IMR-90 (cell line): ENCODE results near the gene TMEM212. TPM values are rescaled to one million over a fixed set of nuclear protein-coding genes. Genes with fewer than 3 reads are reported as not detected.
A peak's percentile ranks its signal among the peaks of the same experiment; 100 is the strongest.

ENCODE experiments used
- ATAC-seq: fragments of 200-7000 bp; cut with Tn5 transposase; 2 replicates; pipeline ENCODE4 v1.9.1; 2020; ENCODE audit warnings: low read depth, mild to moderate bottlenecking, moderate library complexity
- BruUV-seq: library from RNA; stranded (reverse); fragments of 400-500 nt; replicated peaks from 2 replicates; lab custom pipeline; 2021; lab: Mats Ljungman, UMichigan
- CTCF ChIA-PET: fragments of 300-600 bp; formaldehyde crosslinking; extraction: SDS; loops from one replicate; lab custom pipeline; 2021; ENCODE audit warnings: antibody characterized with exemption; lab: Yijun Ruan, JAX
- POLR2A ChIA-PET: fragments of 300-600 bp; sonication (Branson Sonifier 250); formaldehyde crosslinking; loops from one replicate; lab custom pipeline; 2022; ENCODE audit warnings: antibody characterized with exemption; ENCODE audit not compliant: unreplicated experiment; lab: Charles Lee
- DNase-seq: peaks from one replicate; pipeline ENCODE4 v3.0.0; 2013
- H2AFZ ChIP-seq: replicated peaks from 2 replicates; pipeline ENCODE3; 2013; ENCODE audit warnings: low read length, mild to moderate bottlenecking; ENCODE audit not compliant: poor library complexity
- H2AK5ac ChIP-seq: 2 replicates; pipeline ENCODE4 v1.6.1; 2013; ENCODE audit warnings: low read depth, low read length, inconsistent platforms
- H2AK9ac ChIP-seq: replicated peaks from 2 replicates; pipeline ENCODE3; 2013; ENCODE audit warnings: mild to moderate bottlenecking, low read depth, low read length, moderate library complexity; ENCODE audit not compliant: poor library complexity
- H2BK120ac ChIP-seq: 2 replicates; pipeline ENCODE4 v1.6.1; 2013; ENCODE audit warnings: low read depth, low read length, inconsistent platforms
- H2BK15ac ChIP-seq: 3 replicates; pipeline ENCODE4 v1.6.1; 2013; ENCODE audit warnings: low read depth, low read length, inconsistent platforms
- H2BK20ac ChIP-seq: 2 replicates; pipeline ENCODE4 v1.6.1; 2013; ENCODE audit warnings: low read depth, mild to moderate bottlenecking, inconsistent platforms, low read length, moderate library complexity
- H2BK5ac ChIP-seq: 2 replicates; pipeline ENCODE4 v1.6.1; 2013; ENCODE audit warnings: mild to moderate bottlenecking, low read depth, low read length, inconsistent platforms; ENCODE audit not compliant: poor library complexity, severe bottlenecking
- H3K14ac ChIP-seq: replicated peaks from 2 replicates; pipeline ENCODE4 v1.6.1; 2013; ENCODE audit warnings: low read depth, low read length, inconsistent platforms
- H3K18ac ChIP-seq: 2 replicates; pipeline ENCODE4 v1.6.1; 2013; ENCODE audit warnings: low read depth, low read length, control low read depth
- H3K23ac ChIP-seq: 2 replicates; pipeline ENCODE4 v1.6.1; 2013; ENCODE audit warnings: low read depth, low read length, inconsistent platforms
- H3K27ac ChIP-seq: 2 replicates; pipeline ENCODE4 v1.5.1; 2013; ENCODE audit warnings: mild to moderate bottlenecking, control low read depth, low read length; ENCODE audit not compliant: insufficient read depth
- H3K27me3 ChIP-seq: 2 replicates; pipeline ENCODE4 v1.6.1; 2013; ENCODE audit warnings: low read length; ENCODE audit not compliant: control insufficient read depth, insufficient read depth
- H3K36me3 ChIP-seq: 2 replicates; pipeline ENCODE4 v1.6.1; 2013; ENCODE audit warnings: low read length, mixed read lengths; ENCODE audit not compliant: control insufficient read depth, insufficient read depth
- H3K4ac ChIP-seq: 2 replicates; pipeline ENCODE4 v1.6.1; 2013; ENCODE audit warnings: low read depth, low read length, inconsistent platforms
- H3K4me1 ChIP-seq: 2 replicates; pipeline ENCODE4 v1.6.1; 2013; ENCODE audit warnings: low read length, mixed read lengths; ENCODE audit not compliant: control insufficient read depth, insufficient read depth
- H3K4me2 ChIP-seq: 2 replicates; pipeline ENCODE4 v1.6.1; 2013; ENCODE audit warnings: low read depth, mild to moderate bottlenecking, control low read depth, low read length, moderate library complexity
- H3K4me3 ChIP-seq: 2 replicates; pipeline ENCODE4 v1.5.1; 2013; ENCODE audit warnings: low read depth, mild to moderate bottlenecking, control low read depth, low read length, moderate library complexity; ENCODE audit not compliant: insufficient read depth
- H3K56ac ChIP-seq: 2 replicates; pipeline ENCODE4 v1.6.1; 2013; ENCODE audit warnings: low read length, inconsistent platforms; ENCODE audit not compliant: insufficient read depth; ENCODE audit errors: extremely low read depth
- H3K79me1 ChIP-seq, 2 experiments: 2 replicates each; pipeline ENCODE4 v1.6.1; 2013; ENCODE audit warnings: low read length in 2 of 2, inconsistent platforms in 1 of 2, low read depth in 1 of 2
- H3K9ac ChIP-seq: 2 replicates; pipeline ENCODE4 v1.6.1; 2013; ENCODE audit warnings: low read depth, low read length, control low read depth
- H3K9me1 ChIP-seq: 2 replicates; pipeline ENCODE4 v1.6.1; 2013; ENCODE audit warnings: low read length, inconsistent platforms; ENCODE audit not compliant: insufficient read depth
- H3K9me3 ChIP-seq: 2 replicates; pipeline ENCODE4 v1.6.1; 2013; ENCODE audit warnings: low read length; ENCODE audit not compliant: control insufficient read depth, insufficient read depth
- H4K20me1 ChIP-seq: 2 replicates; pipeline ENCODE4 v1.6.1; 2013; ENCODE audit warnings: low read length, inconsistent platforms; ENCODE audit not compliant: insufficient read depth
- H4K5ac ChIP-seq: 2 replicates; pipeline ENCODE4 v1.6.1; 2013; ENCODE audit warnings: mild to moderate bottlenecking, low read depth, low read length, control low read depth
- H4K8ac ChIP-seq, 2 experiments: 2 replicates each; pipeline ENCODE4 v1.6.1; 2013; ENCODE audit warnings: low read depth in 2 of 2, low read length in 2 of 2, control low read depth in 1 of 2, inconsistent platforms in 1 of 2
- H4K91ac ChIP-seq: 2 replicates; pipeline ENCODE4 v1.6.1; 2013; ENCODE audit warnings: low read depth, low read length, inconsistent platforms; ENCODE audit not compliant: insufficient read depth
- BHLHE40 ChIP-seq: fragments of 150-350 bp; IDR thresholded peaks from 2 replicates; pipeline ENCODE4 v1.6.1; 2016; ENCODE audit warnings: mild to moderate bottlenecking, low read depth, low read length
- FOS ChIP-seq: fragments of 150-350 bp; IDR thresholded peaks from 2 replicates; pipeline ENCODE4 v1.6.1; 2016; ENCODE audit warnings: low read depth, low read length
- MAZ ChIP-seq: IDR thresholded peaks from 2 replicates; pipeline ENCODE4 v1.6.1; 2012; ENCODE audit warnings: low read depth, mild to moderate bottlenecking, low read length, improper control_type of control experiment, moderate library complexity, borderline replicate concordance
- MXI1 ChIP-seq: IDR thresholded peaks from 2 replicates; pipeline ENCODE4 v1.6.1; 2012; ENCODE audit warnings: low read depth, mild to moderate bottlenecking, low read length, moderate library complexity, borderline replicate concordance
- POLR2A ChIP-seq: IDR thresholded peaks from 2 replicates; pipeline ENCODE4 v1.6.1; 2012; ENCODE audit warnings: mild to moderate bottlenecking, low read depth, low read length
- RAD21 ChIP-seq: IDR thresholded peaks from 2 replicates; pipeline ENCODE4 v1.6.1; 2012; ENCODE audit warnings: low read length, improper control_type of control experiment
- RCOR1 ChIP-seq: IDR thresholded peaks from 2 replicates; pipeline ENCODE4 v1.6.1; 2012; ENCODE audit warnings: mild to moderate bottlenecking, low read length, improper control_type of control experiment; ENCODE audit not compliant: insufficient replicate concordance
- WGBS, 2 experiments: methylation state at CpG; one replicate each; pipeline versions ENCODE4 v1.1.5 to v1.1.7; 2013; ENCODE audit warnings: missing lambda C conversion rate in 2 of 2; ENCODE audit not compliant: insufficient read length in 1 of 2; ENCODE audit errors: extremely low coverage in 2 of 2; 5-methylcytosine and 5-hydroxymethylcytosine counted together
- dilution Hi-C: fragments of 300-500 bp; cut with HindIII; formaldehyde crosslinking; loops from one replicate; pipeline ENCODE4 v1.14.3; 2018; ENCODE audit warnings: low sequenced_read_pairs; ENCODE audit not compliant: unreplicated experiment
- in situ Hi-C: fragments of 300-500 bp; cut with MboI; formaldehyde crosslinking; loops from 3 replicates; pipeline ENCODE4 v1.14.3; 2019; ENCODE audit warnings: low sequenced_read_pairs, inconsistent platforms, mixed read lengths
- intact Hi-C: fragments of 100-400 bp; cut with micrococcal nuclease; formaldehyde crosslinking; loops from 2 replicates; pipeline ENCODE4 v1.10.0; 2022
- polyA plus RNA-seq, 3 experiments: library from polyadenylated mRNA; depleted of rRNA; stranded (reverse); fragments of >200 nt; gene quantifications; 2 replicates each; pipeline ENCODE4 v1.2.3, GENCODE V29; 2012; ENCODE audit warnings: low replicate concordance in 1 of 3
- total RNA-seq: library from RNA; depleted of rRNA; stranded (reverse); fragments of >200 nt; gene quantifications from 2 replicates; pipeline ENCODE4 v1.2.3, GENCODE V29; 2012
- TF ChIP-seq, protein P1 (sequence below): conservative IDR thresholded peaks from 2 replicates; pipeline ENCODE4 v1.5.1; 2012; ENCODE audit warnings: mild to moderate bottlenecking, low read depth, low read length, improper control_type of control experiment

The TMEM212 gene
- total and polyA plus RNA-seq, 2 of the 4 experiments (the other 2 are of a cell fraction) = not detected

DNA sequence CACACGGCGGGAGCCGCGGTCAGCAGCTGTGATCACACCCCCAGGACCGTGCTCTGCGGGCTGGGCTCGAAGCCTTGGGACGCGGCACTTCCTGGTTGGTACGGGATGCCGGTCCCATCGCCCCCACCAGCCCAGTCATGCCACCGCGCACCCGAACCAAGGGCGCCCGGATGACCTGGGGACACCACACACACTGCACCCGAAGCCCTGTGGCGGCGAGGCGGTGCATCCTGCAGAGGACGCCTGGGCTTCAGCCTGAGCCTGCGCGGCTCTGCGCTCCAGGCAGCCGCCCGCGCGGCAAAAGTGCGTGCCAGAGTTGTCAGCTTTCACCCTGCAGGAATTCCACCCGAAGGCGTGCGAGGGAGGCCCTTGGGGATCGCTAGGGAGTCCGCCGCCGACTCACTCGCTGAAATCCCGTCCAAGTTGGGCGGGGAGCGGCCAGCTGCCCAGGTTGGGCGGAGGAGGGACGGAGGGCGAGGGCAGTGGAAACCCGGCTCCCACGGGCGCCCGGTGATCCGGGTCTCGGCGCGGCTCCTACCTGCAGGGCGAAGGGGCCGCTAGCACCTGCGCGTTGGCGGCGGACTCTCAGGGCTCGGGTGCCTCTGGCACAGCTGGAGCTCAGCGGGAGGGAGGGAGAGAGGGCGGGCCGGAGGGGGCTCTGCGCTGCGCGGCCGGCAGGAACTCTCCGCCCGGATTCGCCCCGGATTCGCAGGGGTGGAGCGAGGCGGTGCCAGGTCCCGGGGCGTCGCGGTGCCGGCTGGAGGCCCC is 33.1 kb upstream of the TMEM212 start, which contains the start of gene PLD1:
Gene PLD1, minus strand, starts transcription at position 623 of the 768 bp plus-strand sequence. CDS start 72,432 bp downstream, outside the sequence.
- Histone ChIP-seq H3K4me1 (peaks cover 15% of the 10 kb centered on the region), H2BK15ac (peak within 1 kb of the TSS; percentile 61; the same call in 2 of the 3 replicates), H2AK9ac (peak within 1 kb of the TSS; percentile 33), H2AK5ac (peak within 1 kb of the TSS; percentile 57), H3K4me2 (peak within 1 kb of the TSS; percentile 90), H3K4me3 (peak within 1 kb of the TSS; percentile 76), H4K5ac (peak within 1 kb of the TSS; percentile 86), H2BK120ac (peak within 1 kb of the TSS; percentile 92), H4K20me1 (no peaks in the 10 kb centered on the region; the same call in 1 of the 2 replicates), H2BK20ac (peak within 1 kb of the TSS; percentile 81), H3K9me3 (no peaks in the 10 kb centered on the region), H3K14ac (peak within 1 kb of the TSS; percentile 91), H3K56ac (peak within 1 kb of the TSS; percentile 87), H3K27me3 (no peaks in the 10 kb centered on the region), H3K23ac (peak within 1 kb of the TSS; percentile 77), H3K4ac (peak within 1 kb of the TSS; percentile 84), H4K8ac (peak within 1 kb of the TSS; percentile 46 to 92), H4K91ac (peak within 1 kb of the TSS; percentile 89), H3K79me1 (peaks cover 13 to 25% of the 10 kb centered on the region in 2 experiments; a peak in 3 of 4 replicates), H3K36me3 (no peaks in the 10 kb centered on the region), H3K9ac (peak within 1 kb of the TSS; percentile 92), H3K27ac (peak within 1 kb of the TSS; percentile 96), H3K18ac (peak within 1 kb of the TSS; percentile 94), H2BK5ac (peak within 1 kb of the TSS; percentile 79), H3K9me1 (peaks cover 6% of the 10 kb centered on the region), H2AFZ (peak within 1 kb of the TSS; percentile 91)
- DNase-seq (peak; percentile 95), ATAC-seq (peak; percentile 83)
- 0% methylated on average over 29 of the region's 78 CpGs; no CpG with 5 or more reads in 1 of the 2 experiments for WGBS, 2 experiments
- intact Hi-C loops (loop anchor here (1.0 kb wide), 1 partner anchor 231 kb away; no protein-coding TSS in a partner anchor), dilution Hi-C loops (no loop called here), in situ Hi-C loops (no loop called here)
- CTCF ChIA-PET = interaction anchor here (1.6 kb wide), 1 partner anchor 20 kb away, joined by 7 read pairs; no protein-coding TSS in a partner anchor
- TF ChIP-seq, protein P1, sequence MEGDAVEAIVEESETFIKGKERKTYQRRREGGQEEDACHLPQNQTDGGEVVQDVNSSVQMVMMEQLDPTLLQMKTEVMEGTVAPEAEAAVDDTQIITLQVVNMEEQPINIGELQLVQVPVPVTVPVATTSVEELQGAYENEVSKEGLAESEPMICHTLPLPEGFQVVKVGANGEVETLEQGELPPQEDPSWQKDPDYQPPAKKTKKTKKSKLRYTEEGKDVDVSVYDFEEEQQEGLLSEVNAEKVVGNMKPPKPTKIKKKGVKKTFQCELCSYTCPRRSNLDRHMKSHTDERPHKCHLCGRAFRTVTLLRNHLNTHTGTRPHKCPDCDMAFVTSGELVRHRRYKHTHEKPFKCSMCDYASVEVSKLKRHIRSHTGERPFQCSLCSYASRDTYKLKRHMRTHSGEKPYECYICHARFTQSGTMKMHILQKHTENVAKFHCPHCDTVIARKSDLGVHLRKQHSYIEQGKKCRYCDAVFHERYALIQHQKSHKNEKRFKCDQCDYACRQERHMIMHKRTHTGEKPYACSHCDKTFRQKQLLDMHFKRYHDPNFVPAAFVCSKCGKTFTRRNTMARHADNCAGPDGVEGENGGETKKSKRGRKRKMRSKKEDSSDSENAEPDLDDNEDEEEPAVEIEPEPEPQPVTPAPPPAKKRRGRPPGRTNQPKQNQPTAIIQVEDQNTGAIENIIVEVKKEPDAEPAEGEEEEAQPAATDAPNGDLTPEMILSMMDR = no peak
- TF ChIP-seq POLR2A (peak; percentile 71), FOS (peak; percentile 31; the same call in 1 of the 2 replicates), RCOR1 (peak; percentile 11), MXI1 (no peak; the same call in 1 of the 2 replicates), RAD21 (peak; percentile 47), BHLHE40 (peak; percentile 83), MAZ (peak; percentile 65; the same call in 1 of the 2 replicates)
- no TSS peak for BruUV-seq
- POLR2A ChIA-PET = interaction anchor here (0.8 kb wide), 2 partner anchors 29 to 229 kb away, joined by 3 to 4 read pairs; partner anchors contain the start of gene FNDC3B
